Heart left ventricle (tissue), 16 donors: ENCODE results near the gene ASXL1. TPM values are rescaled to one million over a fixed set of nuclear protein-coding genes. Genes with fewer than 3 reads are reported as not detected.

Experiments
- ATAC-seq, 4 donors: fragments of 200-7000 bp; cut with Tn5 transposase; one replicate each; pipeline ENCODE4 v1.9.1; 2020 to 2022; ENCODE audit warnings: moderate library complexity in 4 of 4, mild to moderate bottlenecking in 3 of 4, moderate number of reproducible peaks in 1 of 4
- DNase-seq, 5 donors: peaks; one replicate each; pipeline ENCODE4 v3.0.0-alpha.2; 2020
- H3K27ac ChIP-seq, 12 donors: fragments of 200-600 bp; sonication (generic) in 4 of 12; one replicate each; pipeline versions ENCODE4 v1.5.0 to v1.8.0; 2016 to 2022; ENCODE audit warnings: mild to moderate bottlenecking in 2 of 12
- H3K27me3 ChIP-seq, 9 donors: fragments of 200-600 bp; sonication (generic) in 2 of 9; one replicate each; pipeline versions ENCODE4 v1.5.1 to v1.8.0; 2016 to 2022; ENCODE audit warnings: mild to moderate bottlenecking in 3 of 9
- H3K36me3 ChIP-seq, 9 donors: fragments of 200-600 bp; sonication (generic) in 2 of 9; one replicate each; pipeline versions ENCODE4 v1.5.0 to v1.8.0; 2018 to 2022; ENCODE audit warnings: mild to moderate bottlenecking in 2 of 9
- H3K4me1 ChIP-seq, 12 donors: fragments of 200-600 bp; sonication (generic) in 4 of 12; one replicate each; pipeline versions ENCODE4 v1.5.0 to v1.8.0; 2016 to 2022; ENCODE audit warnings: mild to moderate bottlenecking in 3 of 12
- H3K4me3 ChIP-seq, 12 donors: fragments of 200-600 bp; sonication (generic) in 4 of 12; one replicate each; pipeline versions ENCODE4 v1.5.0 to v1.8.0; 2017 to 2022; ENCODE audit warnings: mild to moderate bottlenecking in 9 of 12, moderate library complexity in 4 of 12
- H3K9me3 ChIP-seq, 12 donors: fragments of 200-600 bp; sonication (generic) in 4 of 12; one replicate each; pipeline versions ENCODE4 v1.5.0 to v1.8.0; 2016 to 2022; ENCODE audit warnings: mild to moderate bottlenecking in 1 of 12
- CTCF ChIP-seq, 12 donors: fragments of 200-600 bp; sonication (generic) in 4 of 12; IDR thresholded peaks; one replicate each; pipeline versions ENCODE4 v1.5.0 to v1.8.0; 2018 to 2022; ENCODE audit warnings: antibody characterized with exemption in 12 of 12, mild to moderate bottlenecking in 5 of 12
- POLR2A ChIP-seq, 2 donors: fragments of 450-650 bp; IDR thresholded peaks; one replicate each; pipeline ENCODE4 v1.6.1; 2017; ENCODE audit warnings: antibody characterized with exemption in 2 of 2, mild to moderate bottlenecking in 2 of 2, moderate library complexity in 2 of 2
- WGBS, 4 donors: extraction: QIAGEN DNeasy Blood & Tissue Kit in 2 of 4; methylation state at CpG; one replicate each; pipeline versions ENCODE4 v1.1.5 to v1.1.7; 2013 to 2018; 5-methylcytosine and 5-hydroxymethylcytosine counted together
- intact Hi-C, 10 donors: fragments of 100-400 bp; cut with DNase I; formaldehyde crosslinking; loops; one replicate each; pipeline versions ENCODE4 v1.11.1 to v1.14.2; 2022
- polyA plus RNA-seq, 2 donors: library from polyadenylated mRNA; stranded (reverse); fragments of 200-250 nt; gene quantifications; one replicate each; pipeline ENCODE4 v1.2.3, GENCODE V29; 2013
- total RNA-seq, 9 donors: library from RNA; depleted of rRNA in 2 of 9; stranded (reverse); fragments of >200 nt in 2 of 9; fragmentation: NEBNext Ultra II Directional in 3 of 9; extraction: Animal tissue kit (Norgen Biotek cat#: 25700) in 3 of 9; gene quantifications; one replicate each; pipeline versions ENCODE4 v1.1.0 to v1.2.4, GENCODE V29; 2016 to 2023
- donor health status: ischemic (EF 13 %, LVEDD 7.1; RV severe dilation, severe dysfunction).
- donor health status: healthy with polysubstance abuse.
- donor health status: DM: no; HTN: yes; CAD: no.
- donor health status: DM: no; HTN: no; CAD: no.
- donor health status: ischemic (EF 25% LVEDD 6.9; RV normal size, moderate dysfunction).
- donor health status: ischemic (EF 25% LVEDD 5.7; RV mildly dilated, moderate dysfunction).
- donor health status: healthy.
- donor health status: DM: yes; HTN: yes; CAD: no.
- donor health status: ischemic (EF 35%, LVEDD 5.7; RV mildly dilated, moderate dysfunction).
- donor health status: nonischemic (EF 11% LVEDD 7.7; RV severe dilation, severe dysfunction).
- donor health status: DM: yes; HTN: yes; CAD: no.
- donor health status: PGD.
- donor health status: ischemic (EF 29% LVEDD 5.4; RV normal size, mild dysfunction).
- donor health status: nonischemic (EF 23%, LVEDD 6.1; RV moderate dilation, normal function).

ASXL1 gene
- total and polyA plus RNA-seq, 11 donors, result 15.1 to 50.1 (median 26.5) TPM

- Histone ChIP-seq H3K4me1 (peaks cover 0 to 34% (median 18%) of the 10 kb centered on the region in 12 donors), H3K36me3 (no peaks in the 10 kb centered on the region), H3K27me3 (no peaks in the 10 kb centered on the region), H3K9me3 (no peaks in the 10 kb centered on the region), H3K27ac (peak overlapping the region in 4 of 12 donors; percentile 29 to 89 (median 60)), H3K4me3 (peak overlapping the region in 1 of 12 donors; percentile 81)
- WGBS, 4 donors, result 75 to 83% (median 78%) methylated on average over 5 of the region's 5 CpGs
- no peak for TF ChIP-seq CTCF (IDR thresholded peaks at IDR 0.05)
- TF ChIP-seq POLR2A (IDR thresholded peaks at IDR 0.05), result no peak
- no peak for ATAC-seq
- no peak for DNase-seq
- intact Hi-C loops, result loop anchor here in 9 of 10 donors (2.0 to 10.0 kb wide), 7 partner anchors 51 to 331 kb away; partner anchors contain the start of gene ASXL1 (in 2 of the 9)
These were observed 127.8 kb downstream of the ASXL1 start for GRCh38 chr20:32485770-32486478.

GRCh38 chr20:32487381-32487780 lies 129.2 kb downstream of the ASXL1 start:
- no peaks in the 10 kb centered on the region for H3K9me3 ChIP-seq
- no peak overlapping the region for H3K27ac ChIP-seq
- DNase-seq, result peak in 1 of 5 donors; percentile 7
- no peak overlapping the region for H3K4me3 ChIP-seq
- WGBS, 4 donors, result 83 to 88% (median 88%) methylated on average over 3 of the region's 3 CpGs
- no peak for ATAC-seq
- no peak for TF ChIP-seq CTCF (IDR thresholded peaks at IDR 0.05)
- peaks cover 0 to 19% (median 5%) of the 10 kb centered on the region in 12 donors for H3K4me1 ChIP-seq
- intact Hi-C loops, result loop anchor here in 9 of 10 donors (5.0 to 10.0 kb wide), 6 partner anchors 53 to 333 kb away; partner anchors contain the start of gene ASXL1 (in 1 of the 9)
- H3K27me3 ChIP-seq, result no peaks in the 10 kb centered on the region
- peaks cover 0 to under 1% (median 0%) of the 10 kb centered on the region in 9 donors for H3K36me3 ChIP-seq

- intact Hi-C loops, result loop anchor here in 9 of 10 donors (5.0 to 10.0 kb wide), 6 partner anchors 53 to 333 kb away; partner anchors contain the start of gene ASXL1 (in 1 of the 9)
- H3K9me3 ChIP-seq, result no peaks in the 10 kb centered on the region
- H3K4me3 ChIP-seq, result no peak overlapping the region
- DNase-seq (no peak), ATAC-seq (no peak)
- TF ChIP-seq CTCF (IDR thresholded peaks at IDR 0.05) (no peak), POLR2A (IDR thresholded peaks at IDR 0.05) (no peak)
- peaks cover 0 to 6% (median 0%) of the 10 kb centered on the region in 9 donors for H3K36me3 ChIP-seq
- no peaks in the 10 kb centered on the region for H3K27me3 ChIP-seq
- peaks cover 0 to 13% (median 3%) of the 10 kb centered on the region in 12 donors for H3K4me1 ChIP-seq
- WGBS, 4 donors, result 94 to 95% (median 94%) methylated on average over 7 of the region's 7 CpGs
- H3K27ac ChIP-seq, result no peak overlapping the region
These were observed 130.1 kb downstream of the ASXL1 start for GRCh38 chr20:32488066-32488838.

Other genes with a start within 250 kb of the ASXL1 start
- 10 to 100 TPM; 25.6 to 37.9 (median 30.0) TPM for gene TM9SF4, start 248.6 kb upstream of the ASXL1 start, total RNA-seq
- 10 to 100 TPM; 15.7 to 23.5 TPM for gene TM9SF4, start 248.6 kb upstream of the ASXL1 start, polyA plus RNA-seq
- 1 to 10 TPM; 4.4 to 9.9 (median 7.8) TPM for gene PLAGL2, start 150.6 kb upstream of the ASXL1 start, total RNA-seq
- gene PLAGL2, start 150.6 kb upstream of the ASXL1 start, polyA plus RNA-seq, result 1 to 10 TPM; 4.0 to 4.2 TPM
- 10 to 100 TPM; 26.0 to 48.5 (median 27.5) TPM for gene POFUT1, start 150.5 kb upstream of the ASXL1 start, total RNA-seq
- 10 to 100 TPM; 12.0 to 25.7 TPM for gene POFUT1, start 150.5 kb upstream of the ASXL1 start, polyA plus RNA-seq
- 10 to 100 TPM in 8 of 9 donors, 1 to 10 TPM in 1; 9.6 to 17.8 (median 11.4) TPM for gene KIF3B, start 80.7 kb upstream of the ASXL1 start, total RNA-seq
- gene KIF3B, start 80.7 kb upstream of the ASXL1 start, polyA plus RNA-seq, result 10 to 100 TPM in 1 of 2 donors, 1 to 10 TPM in 1; 3.2 to 25.4 TPM
- gene NOL4L, start 227.0 kb downstream of the ASXL1 start, total RNA-seq, result 10 to 100 TPM in 2 of 9 donors, 1 to 10 TPM in 7; 3.1 to 15.0 (median 6.7) TPM
- gene NOL4L, start 227.0 kb downstream of the ASXL1 start, polyA plus RNA-seq, result 1 to 10 TPM; 2.6 to 7.4 TPM